Activated CD4-positive, alpha-beta T cell treated with anti-CD3 and anti-CD28 coated beads for 4 hours (primary cell): ENCODE measurements around the gene LRRC7.
"Not testable (repeated sequence)": the region's sequence is repeated elsewhere in the genome, so short reads cannot be mapped to it uniquely, and the experiment has no call there.

Source experiments
- DNase-seq, 2 donors: peaks; one replicate each; pipeline ENCODE4 v3.0.0-alpha.2; 2020

LRRC7 gene

DNA sequence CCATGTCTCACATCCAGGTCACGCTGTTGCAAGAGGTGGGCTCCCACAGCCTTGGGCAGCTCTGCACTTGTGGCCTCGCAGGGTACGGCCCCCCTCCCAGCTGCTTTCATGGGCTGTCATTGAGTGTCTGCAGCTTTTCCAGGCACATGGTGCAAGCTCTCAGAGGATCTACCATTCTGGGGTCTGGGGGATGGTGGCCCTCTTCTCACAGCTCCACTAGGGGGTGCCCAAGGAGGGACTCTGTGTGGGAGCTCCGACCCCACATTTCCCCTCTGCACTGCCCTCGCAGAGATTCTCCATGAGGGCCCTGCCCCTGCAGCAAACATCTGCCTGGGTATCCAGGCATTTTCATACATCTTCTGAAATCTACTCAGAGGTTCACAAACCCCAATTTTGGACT lies 219.4 kb downstream of the LRRC7 start:
- no peak for DNase-seq

DNA sequence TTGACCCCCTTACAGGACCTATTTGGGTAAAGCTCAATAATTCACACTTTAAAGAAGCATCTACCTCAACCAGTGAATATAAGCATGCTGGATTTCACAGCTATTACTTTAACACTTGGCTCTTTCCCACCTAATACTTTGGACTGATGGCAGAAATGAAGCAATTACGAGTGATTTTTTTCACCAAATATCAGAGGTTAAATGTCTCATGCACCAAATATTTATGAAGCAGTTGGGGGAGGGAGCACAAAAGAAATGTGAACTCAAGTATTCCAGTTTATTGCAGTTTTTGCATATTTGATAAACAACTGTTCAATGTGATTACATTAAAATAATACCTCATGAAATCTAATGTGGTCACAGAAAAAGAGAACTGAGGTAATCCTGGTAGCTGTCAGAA lies 223.6 kb downstream of the LRRC7 start:
- DNase-seq: no peak

DNA sequence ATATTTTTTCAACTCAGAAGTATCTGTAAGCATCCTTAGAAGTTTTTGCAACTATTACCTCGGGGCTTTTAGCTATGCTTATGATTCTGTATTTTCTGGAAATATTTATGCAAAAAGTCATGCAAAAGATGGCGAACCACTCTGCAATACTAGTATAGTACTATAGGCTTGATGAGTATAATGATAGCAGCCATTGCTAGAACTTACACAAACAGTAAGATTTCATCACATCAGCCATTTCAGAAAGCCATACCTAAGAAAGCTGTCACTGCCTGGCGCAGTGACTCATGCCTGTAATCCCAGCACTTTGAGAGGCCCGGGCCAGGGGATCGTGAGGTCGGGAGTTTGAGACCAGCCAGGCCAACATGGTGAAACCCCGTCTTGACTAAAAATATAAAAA lies 227.1 kb downstream of the LRRC7 start:
- DNase-seq: no peak

DNA sequence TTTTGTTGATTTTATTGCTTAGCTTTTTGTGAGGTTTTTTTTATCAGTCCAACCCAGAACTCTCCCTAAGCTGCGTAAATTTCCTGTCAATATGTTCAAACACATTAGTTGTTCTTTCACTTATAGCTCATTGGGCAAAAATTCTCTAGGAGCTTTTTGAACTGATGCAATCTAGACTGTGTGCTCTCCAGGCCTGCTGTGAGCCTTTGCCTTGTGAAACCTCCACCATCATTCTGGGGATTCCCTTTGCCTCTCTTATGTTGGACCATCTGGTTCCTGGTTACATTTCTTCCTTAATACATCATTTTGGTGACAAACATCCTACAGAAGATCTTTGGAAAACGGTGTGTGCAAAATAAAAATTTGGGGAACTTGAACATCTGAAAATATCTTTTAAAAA lies 247.2 kb downstream of the LRRC7 start:
- no peak for DNase-seq

DNA sequence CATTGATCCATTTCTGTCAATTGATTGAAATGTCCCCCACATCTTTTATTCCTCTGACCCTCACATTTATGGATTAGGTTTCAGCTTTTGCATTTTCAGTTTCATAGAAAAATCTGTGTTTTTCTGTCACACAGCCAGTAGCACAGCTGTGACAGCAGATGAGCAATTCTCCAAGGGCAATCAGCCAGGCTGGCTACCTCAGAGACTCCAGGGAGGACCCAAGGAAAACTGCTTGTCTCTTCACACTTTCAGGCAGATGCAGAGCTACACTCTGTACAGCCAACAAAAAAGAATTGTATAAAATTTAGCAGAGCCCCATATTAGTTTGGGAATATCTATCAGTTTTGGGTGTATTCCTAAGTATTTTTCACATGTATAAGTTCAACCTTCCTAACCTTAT lies 257.2 kb downstream of the LRRC7 start:
- no peak for DNase-seq

DNA sequence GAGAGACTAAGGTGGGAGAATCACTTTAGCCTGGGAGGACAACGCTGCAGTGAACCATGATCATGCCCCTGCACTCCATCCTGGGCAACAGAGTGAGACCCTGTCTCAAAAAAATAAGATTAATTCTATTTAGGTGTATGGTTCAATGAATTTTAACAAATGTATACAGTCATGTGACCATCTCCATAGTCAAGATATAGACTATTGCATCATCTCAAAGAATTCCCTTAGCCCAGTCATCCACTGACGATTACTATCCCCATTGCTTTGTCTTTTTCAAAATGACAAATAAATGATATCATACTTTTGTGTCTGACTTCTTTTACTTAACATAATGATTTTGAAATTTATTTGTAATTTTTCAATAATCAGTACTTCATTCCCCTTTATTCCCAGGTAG lies 260.0 kb downstream of the LRRC7 start:
- no peak for DNase-seq

DNA sequence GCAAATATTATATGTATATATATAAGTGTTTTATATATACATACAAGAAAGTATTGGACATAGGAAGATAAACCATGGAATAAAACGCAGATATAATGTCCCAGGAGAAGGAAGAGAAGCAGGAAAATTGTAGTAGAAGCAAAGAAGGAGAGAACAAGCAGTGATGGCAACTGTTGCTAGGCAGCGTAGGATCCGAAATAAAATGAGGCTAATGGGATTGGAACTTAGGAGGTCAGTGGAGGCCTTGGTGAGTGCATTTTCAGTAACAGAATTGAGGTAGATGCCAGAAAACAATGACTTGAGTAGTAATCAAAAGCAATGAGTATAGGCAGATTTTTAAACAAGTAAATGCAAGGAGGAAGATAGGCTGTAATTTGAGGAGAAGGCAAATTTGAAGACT lies 265.8 kb downstream of the LRRC7 start:
- DNase-seq: no peak

DNA sequence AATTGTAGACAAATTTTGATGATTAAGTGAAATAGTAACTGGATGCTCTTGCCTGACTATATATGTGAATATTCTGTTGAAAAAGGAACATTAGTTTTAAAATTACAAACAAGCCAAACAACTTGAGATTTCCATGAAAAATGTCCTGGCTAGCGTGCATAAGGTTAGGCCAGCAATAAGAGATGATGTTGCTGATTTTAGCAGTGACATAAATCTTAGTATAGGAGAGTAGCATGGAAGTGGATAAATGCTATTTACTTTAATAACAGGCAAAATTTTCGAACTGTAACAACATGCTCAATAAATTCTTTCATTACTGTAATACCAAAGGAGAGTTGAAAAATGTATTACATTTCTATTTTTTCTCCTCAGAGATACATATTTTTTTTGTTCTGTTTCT lies 266.6 kb downstream of the LRRC7 start:
- no peak for DNase-seq

DNA sequence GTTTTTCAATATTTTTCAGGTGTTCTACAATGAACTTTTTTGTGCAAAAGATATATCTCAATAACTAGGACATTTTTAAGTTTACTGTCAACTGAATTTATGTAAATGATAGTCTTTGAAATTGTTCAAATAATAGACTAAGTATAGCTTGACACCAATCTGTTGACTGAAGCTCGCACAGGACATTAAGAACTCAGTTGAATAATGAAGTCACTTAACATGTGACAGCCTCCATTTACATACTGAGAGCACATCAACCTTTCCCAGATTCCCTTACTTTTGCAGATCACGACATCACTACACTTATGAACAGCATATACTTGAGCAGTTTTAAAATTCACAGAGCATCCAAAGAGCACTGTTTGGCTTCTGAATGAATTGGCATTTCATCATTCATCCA lies 268.2 kb downstream of the LRRC7 start:
- DNase-seq: no peak

DNA sequence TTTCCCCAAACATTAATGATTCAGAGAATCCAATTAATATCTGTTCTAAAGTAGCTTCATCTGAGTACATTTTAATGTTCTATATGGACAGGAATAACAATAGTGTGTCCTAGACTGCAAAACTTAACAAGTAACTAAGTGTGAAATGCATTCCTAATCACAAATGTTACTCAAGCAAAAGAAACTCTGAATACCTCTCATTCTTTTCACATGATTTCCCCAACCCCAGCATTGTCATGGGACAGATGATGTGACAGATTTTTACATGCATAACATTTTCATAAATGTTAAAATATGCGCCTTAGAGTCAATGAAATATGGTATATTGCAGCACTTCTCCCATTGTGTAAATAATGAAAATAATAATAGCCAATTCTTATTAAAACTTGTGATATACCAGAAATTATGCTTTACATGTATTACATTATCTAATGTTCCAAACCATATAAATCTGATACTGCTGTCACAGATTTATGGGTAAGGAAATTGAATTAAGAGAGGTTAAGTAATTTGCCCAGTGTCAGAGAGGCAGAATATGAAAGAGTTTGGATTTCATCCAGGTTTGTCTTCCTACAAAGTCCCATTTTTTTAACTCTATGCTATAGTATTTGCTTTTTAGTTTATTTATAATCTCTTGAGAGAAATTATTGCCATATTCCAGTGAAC lies 269.4 kb downstream of the LRRC7 start:
- DNase-seq: no peak

DNA sequence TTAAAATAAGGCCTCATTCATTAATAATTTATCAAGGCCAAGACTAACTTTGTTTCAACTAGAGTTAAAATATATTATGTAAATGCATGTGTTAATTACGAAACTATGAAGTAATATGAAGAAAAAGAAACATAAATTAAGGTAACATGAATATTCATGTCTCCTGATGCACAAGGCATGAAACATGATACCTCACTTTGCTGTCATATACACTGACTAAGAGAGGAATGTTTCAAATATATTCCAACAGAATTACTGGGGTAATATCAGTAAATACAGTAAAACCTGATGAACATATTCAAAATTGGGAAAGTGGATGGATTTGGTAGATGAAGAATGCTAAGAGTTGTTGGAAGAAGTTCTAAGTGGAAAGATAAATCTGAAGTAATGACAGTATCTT lies 274.6 kb downstream of the LRRC7 start:
- DNase-seq: no peak

DNA sequence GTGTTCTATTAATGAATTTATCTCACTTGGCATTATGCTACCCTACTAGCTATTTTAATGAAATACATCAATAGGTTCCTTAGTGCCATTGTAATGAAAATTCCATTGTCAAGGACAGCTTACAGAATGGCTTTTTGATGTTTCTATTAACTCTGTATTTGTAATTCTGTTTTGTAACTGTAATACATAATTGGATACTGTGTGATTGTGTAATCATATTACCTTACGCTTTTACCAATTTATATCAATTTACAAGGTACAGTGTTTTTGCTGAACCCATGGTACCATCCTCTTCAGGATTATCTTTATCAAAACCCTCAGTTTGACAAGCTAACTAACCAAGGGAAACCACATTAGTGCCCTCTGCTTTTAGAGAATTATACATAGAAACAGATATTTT lies 277.9 kb downstream of the LRRC7 start:
- no peak for DNase-seq

DNA sequence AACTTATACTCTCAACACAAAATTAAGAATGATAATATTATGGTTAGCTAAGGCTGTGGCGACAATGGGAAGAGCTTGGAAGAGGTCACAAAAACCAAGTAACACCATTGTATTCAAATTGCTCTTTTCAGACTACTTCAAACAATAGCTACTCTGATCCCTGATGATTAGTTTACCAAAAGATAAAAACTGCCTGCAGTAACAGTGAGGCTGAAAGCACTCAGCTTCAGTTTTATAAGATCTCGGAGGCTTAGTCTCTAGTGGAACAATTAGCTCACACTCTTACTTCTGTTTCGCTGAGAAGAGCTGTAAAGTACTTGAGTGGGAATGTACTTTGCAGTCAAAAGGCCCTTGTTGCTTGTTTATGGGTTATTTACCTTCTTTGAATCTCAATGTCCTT lies 278.5 kb downstream of the LRRC7 start:
- DNase-seq: no peak

DNA sequence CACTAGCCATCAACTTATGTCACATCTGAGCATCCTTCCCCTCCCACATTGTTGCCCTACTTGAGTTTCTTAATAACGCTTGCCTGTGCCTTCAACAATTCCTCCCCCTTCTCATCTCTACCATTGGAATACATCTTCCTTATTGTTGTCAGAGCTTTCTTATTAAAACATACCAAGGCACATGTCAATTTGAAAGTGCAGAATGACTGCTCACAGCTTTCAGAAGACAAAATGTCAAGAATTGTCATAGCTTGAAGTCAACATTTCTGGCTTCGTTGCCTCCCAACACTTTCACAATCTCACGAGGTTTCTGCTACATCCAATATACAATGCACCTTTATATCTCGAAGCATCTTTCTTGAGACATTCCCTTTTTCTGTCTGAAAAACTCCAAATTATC lies 279.9 kb downstream of the LRRC7 start:
- DNase-seq: no peak

DNA sequence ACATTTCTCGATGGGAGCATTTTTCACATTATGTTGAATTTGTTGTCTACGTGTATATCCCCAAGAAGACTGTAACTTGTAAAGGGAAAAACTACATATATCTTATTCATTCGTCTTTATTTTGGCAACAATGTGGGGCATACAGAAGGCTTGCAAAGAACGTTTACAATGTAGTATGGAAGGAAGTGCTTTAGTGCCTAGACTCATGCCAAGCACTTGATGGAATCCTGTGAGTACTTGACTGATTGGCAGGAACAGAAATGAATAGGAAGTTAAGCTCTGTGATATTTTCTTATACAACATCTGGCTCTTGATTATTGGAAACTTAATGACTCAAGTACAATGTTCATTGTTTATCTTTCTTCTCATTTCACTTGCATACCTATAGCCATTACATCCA lies 284.4 kb downstream of the LRRC7 start:
- DNase-seq: no peak

DNA sequence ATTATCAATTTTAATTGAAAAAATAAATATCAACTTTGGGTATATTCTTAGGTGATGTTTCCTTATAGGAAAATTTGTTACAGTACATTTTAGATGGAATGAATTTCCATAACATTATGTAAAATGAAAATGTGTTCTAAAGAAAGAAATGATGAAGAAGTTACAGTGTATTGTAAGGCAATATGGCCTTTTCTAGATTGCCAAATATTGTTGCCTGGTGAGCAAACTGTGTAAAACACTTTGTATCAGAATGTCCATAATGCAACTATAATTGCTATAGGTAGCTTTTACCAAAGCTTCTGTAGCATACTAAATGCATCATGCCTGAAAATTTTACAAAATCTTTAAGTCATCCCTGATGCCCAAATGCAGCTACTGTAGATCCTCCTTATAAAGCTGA lies 285.0 kb downstream of the LRRC7 start:
- DNase-seq: no peak

DNA sequence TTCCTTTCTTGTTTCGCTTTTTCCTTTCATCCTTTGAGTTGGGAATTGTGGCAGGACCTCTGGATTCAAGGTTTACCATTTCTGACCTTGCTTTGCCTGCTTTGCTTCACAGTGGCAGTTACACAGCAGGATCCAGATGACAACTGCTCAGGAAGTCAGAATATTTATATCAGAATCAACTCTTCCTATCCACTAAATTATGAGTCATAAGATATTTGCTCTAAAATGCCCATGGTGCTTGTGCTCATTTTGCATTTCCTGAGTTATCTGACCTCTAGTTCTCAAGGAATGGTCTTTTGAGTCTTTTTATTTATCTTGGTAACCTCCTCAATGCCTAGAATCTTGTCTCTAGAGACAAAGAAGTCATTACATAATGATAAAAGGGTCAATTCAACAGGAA lies 290.8 kb downstream of the LRRC7 start:
- no peak for DNase-seq

DNA sequence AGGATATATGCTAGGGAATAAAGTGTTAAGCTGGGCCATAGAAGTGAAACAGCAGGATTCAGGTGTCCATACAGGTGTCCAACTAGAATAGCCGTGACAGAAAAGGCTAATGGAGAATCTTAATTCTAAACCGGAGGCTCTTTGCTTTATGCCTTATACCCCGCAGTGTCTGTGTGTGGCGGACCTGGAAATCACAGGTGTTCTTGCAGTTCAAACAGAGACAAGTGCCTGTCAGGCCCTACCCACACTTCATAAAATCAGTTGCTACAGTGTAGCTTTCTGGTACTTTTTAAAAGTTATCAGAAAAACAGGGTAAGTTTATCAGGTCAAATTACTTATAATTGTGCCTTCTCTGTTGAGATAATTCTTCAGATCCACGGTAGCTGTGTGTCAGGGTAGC lies 293.9 kb downstream of the LRRC7 start:
- DNase-seq: no peak

DNA sequence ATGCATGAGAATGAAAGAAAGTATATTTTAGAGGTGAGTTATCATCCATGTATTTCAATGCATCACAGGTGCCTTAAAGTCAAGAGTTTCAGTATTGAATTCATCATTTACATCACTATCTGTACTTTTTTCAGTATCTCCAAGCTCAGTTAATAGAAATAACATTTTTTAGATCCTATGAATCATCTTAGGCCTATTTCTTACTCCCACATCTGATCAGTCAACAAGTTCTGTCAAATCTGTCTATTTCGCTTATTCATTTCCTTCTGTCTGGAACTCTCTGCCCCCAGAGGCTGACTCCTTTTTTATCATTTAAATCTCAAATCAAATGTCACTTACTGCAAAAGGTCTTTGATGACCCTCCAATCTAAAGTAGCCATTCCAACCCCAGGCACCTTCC lies 295.2 kb downstream of the LRRC7 start:
- DNase-seq: no peak

DNA sequence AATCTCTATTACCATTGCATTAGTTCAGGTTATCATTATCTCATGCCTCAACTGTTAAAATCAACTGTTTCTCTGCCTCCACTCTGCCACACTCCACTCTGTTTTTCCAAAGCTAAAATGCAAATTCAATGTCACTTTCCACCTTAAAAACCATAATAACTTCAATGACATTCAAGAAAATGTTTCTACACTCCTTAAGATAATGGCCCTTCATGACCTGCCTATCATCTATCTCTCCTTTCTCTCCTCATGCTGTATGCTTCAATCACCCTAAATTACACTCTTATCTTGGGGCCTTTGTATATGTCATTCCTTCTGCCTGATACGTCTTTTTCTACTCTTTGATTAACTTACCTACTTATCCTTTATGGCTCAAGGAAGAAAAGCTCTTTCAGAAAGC lies 296.0 kb downstream of the LRRC7 start:
- DNase-seq: no peak

DNA sequence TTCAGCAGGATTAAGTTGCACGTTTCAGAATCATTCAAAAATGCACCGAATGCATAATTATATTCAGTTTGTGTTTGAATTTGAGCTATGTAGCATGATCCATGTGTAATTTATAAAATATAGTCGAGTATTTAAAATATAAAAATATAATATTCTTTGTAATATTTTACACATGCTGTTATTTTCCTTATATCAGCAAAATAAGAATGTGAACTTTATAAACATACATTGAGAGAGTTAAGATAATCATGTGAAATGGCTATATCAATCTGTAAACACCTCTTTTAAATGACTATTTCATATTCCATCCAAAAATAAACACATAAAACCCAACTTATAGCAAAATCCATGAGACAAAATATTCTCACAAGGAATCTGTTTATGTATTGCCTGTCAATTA lies 303.7 kb downstream of the LRRC7 start:
- DNase-seq: no peak

DNA sequence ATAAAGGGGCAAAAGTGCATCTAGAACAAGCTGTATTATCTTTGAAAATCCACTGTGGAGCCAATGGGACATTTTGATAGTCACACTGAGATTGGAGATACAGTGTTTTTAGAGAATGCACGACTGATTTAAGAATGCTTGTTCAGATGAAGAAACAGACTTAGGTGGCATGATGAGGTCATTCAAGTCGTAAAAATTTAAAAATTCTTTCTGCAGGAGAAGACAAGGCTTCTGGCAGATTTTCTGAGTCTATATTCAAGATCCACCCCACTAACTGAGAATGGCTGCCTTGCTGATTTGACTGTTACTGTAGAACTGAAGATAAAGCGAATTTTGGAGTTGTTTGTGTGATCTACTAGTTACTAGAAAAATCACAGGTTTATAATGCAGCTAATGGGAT lies 310.6 kb downstream of the LRRC7 start:
- no peak for DNase-seq

DNA sequence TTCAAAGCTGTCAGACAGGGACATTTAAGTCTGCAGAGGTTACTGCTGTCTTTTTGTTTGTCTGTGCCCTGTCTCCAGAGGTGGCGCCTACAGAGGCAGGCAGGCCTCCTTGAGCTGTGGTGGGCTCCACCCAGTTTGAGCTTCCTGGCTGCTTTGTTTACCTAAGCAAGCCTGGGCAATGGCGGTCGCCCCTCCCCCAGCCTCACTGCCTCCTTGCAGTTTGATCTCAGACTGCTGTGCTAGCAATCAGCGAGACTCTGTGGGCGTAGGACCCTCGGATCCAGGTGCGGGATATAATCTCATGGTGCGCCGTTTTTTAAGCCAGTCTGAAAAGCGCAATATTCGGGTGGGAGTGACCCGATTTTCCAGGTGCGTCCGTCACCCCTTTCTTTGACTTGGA lies 320.3 kb downstream of the LRRC7 start:
- not testable (repeated sequence) for DNase-seq

DNA sequence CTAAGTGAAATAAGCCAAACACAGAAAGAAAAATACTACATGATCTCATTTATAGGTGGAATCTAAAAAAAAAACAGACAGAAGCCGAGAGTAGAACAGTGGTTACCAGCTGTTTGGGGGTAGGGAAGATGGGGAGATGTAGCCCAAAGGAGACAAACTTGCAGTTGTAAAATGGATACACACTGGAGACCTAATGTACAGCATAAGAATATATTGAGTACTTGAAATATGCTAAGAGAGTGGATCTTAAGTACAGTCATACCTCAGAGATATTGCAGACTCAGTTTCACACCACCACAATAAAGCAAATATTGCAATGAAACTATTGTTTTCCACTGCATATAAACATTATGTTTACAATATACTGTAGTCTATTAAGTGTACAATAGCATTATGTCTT lies 320.9 kb downstream of the LRRC7 start:
- no peak for DNase-seq

DNA sequence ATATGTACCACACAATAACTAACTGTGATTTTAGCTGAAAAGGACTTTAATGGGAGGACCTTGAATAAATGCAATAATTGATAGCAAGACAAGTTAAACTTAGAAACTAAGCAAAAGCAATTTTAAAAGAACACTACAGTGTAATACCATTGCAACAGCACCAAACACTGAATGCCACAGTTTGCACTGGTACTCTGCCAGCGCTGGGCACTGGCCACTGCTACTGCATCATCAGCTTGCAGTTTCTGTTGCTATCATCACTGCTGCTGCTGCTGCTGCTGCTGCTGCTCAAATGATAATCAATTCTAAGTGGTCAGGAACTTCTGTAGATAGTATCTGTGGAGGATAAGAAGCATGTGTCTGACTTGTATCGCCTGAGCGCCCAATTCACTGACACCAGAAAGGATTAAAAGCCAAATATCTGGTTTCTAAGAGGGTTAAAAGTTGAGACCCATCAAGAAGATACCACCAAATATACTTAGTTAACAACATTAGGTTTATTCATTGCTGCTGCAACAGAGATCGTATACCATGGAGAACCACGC lies 330.8 kb downstream of the LRRC7 start:
- DNase-seq: no peak
